HG02610 (cell line): ENCODE data around the gene COMMD9.
"Not testable (repeated sequence)": the region's sequence is repeated elsewhere in the genome, so short reads cannot be mapped to it uniquely, and the experiment has no call there.

Experiments used
- ATAC-seq: cut with Tn5 transposase; IDR thresholded peaks from one replicate; pipeline ENCODE4 v1.9.1; 2021; ENCODE audit warnings: mild to moderate bottlenecking, moderate library complexity; ENCODE audit not compliant: unreplicated experiment

COMMD9 gene

DNA sequence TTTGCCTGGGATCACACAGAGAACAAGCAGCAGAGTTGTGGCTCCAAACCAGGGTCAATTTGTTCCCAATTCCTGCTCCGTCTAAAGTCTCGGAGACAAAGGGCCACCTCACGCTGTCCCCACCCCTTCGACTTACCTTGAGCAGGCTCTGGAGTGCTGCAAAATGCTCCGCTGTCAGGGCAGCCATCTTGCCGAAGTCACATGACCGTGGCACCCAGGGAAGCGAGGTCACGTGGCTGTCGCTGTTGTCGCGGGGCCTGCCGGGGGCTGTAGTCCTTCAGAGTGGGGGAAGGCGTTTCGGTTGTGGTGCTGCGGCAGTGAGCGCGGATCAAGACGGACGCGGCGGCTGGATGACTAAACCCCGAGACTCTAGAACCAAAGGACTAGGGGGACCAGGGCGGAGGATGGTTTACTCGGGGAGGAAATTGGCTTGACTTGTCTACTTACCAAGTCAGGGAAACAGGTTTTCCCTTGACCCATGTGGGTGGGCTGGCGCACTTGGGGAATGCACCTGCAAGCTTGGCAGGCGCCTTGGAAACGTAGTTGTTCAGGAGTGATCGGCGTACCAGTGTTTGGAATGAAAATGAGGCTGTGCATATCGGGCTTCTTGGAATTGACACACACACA lies at the start of gene COMMD9:
TSS of gene COMMD9 (minus strand) at position 199 of the 627 bp plus-strand sequence. CDS start at position 187, 12 bp downstream.
- peak; percentile 98 for ATAC-seq

DNA sequence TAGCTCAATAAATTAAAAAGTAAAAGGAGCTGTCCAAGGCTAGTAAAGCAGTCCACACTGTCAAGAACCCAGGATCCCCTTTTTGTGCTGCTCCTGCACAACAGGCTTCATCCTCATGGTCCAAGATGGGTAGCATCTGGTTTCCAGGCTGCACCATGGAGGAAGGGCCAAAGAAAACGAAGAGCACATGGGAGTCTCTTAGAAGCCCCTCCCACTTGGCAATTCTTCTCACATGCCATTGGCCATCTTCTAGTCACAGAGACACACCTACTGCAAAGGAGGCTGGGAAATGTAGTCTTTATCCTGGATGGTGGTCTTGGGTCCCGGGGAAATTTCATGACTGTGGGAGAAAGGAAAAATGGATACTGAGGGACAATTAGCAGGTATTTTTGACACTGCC lies 44.7 kb upstream of the COMMD9 start:
- ATAC-seq: no peak

DNA sequence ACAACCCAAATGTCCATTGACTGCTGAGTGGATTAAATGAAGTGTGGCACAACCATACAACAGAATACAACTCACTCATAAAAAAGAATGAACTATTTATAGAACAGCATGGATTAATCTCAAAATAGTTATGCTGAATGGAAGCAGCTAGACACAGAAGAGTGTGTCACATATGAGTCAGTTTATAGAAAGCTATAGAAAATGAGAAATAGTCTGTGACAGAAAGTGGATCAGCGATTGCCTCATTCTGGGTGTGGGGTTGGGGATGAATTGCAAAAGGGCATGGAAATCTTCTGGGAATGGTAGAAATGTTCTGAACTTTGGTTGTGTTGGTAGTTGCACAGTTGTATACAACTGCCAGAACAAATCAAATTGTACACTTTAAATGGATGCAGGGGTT lies 44.2 kb upstream of the COMMD9 start:
- no peak for ATAC-seq

DNA sequence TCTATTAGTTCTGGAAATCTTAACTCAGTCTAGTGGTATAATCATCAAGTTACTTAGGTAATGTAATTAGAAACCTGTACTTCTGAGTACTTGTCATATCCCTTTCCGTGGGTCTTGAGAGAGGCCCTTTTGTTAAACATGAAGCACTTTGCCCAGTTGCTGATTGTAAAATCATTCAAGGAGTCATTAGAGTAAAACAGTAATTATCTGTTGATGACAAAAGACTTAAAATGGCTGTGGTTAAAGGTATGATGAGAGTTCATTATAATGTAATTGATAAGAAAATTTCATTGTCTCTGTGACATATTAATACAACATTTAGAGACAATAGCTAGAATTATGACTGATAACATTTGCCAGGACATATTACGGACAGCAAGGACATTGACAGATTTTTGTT lies 41.2 kb upstream of the COMMD9 start:
- no peak for ATAC-seq

DNA sequence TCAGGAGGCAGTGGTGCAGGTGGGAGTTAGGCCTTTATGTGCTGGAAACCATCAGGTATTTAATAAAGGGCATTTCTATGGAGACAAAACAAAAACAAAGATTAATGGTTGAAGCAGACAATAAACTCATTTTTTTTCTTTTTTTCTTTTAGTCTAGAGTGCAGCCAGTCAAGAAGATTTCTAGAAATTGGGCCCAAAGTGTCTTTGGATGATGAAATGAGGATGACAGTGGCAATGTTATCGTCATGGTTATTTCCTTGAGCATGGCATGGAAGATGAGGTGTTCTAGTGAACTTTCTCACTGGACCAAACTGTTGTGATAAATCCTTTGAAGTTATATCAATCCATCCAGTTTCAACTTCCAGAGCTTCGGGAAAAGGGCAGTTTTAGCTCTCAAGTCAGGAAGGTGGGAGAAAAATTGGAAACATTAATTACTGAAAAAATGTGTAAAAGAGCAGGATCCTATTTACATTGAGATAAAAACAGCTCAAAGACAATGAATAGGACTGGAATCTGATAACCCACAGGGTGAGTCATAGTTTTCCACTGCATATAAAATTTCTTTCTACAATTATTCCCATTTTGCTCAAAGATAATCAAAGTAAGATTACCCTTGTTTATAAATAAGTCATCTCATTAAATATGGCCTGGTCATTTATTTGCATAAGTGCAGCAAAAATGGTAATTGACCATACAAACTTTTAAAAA lies 39.9 kb upstream of the COMMD9 start:
- no peak for ATAC-seq

DNA sequence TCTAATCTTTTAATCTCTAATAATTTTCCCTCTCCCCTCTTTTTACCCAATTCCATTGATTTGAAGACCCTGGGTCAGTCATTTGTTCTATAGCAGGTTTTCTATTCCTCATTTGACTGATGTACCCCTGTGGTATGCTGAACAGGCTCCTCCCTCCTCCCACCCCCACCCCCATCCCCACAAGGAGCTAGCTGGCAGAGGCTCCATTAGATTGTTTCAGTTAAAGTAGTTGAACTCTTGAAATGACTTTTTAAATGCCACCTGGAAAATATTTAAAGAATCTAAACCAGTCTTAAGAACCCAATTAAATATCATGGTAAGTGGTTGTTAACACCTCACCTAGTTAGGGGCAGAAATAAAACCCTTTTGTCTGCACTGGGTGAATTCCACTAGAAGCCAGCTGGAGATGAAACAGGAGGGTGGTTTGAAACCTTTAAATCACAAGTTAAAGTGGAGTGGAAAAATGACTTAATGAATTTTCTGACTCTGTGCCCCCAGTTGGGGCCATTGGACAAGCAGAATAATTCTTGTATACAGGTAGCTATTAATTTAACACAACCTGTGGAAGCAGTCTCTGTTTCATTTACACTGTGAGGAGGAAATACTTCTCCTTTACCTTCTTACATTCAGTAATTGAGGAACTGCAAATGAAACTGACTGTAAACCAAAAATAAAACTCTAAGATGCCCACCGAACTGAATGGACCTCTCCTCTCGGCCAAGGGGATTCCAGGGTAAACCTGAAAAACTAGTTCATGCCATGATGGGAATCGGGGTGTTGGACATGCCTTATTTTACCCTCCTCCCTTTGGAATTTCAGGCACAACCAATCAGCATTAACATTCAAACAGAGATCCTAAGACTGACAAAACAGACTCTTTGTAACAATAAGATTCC lies 37.5 kb upstream of the COMMD9 start:
- ATAC-seq: peak; percentile 62

DNA sequence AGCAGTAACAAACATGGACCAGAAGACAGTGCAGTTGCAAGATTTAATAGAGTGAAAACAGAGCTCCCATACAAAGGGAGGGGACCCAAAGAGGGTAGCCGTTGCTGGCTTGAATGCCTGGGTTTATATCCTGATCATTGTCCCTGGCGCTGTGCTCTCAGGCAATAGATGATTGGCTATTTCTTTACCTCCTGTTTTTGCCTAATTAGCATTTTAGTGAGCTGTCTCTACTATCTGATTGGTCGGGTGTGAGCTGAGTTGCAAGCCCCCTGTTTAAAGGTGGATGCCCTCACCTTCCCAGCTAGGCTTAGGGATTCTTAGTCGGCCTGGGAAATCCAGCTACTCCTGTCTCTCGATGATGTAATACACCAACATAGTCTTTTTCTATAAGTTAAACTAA lies 36.2 kb upstream of the COMMD9 start:
- not testable (repeated sequence) for ATAC-seq

DNA sequence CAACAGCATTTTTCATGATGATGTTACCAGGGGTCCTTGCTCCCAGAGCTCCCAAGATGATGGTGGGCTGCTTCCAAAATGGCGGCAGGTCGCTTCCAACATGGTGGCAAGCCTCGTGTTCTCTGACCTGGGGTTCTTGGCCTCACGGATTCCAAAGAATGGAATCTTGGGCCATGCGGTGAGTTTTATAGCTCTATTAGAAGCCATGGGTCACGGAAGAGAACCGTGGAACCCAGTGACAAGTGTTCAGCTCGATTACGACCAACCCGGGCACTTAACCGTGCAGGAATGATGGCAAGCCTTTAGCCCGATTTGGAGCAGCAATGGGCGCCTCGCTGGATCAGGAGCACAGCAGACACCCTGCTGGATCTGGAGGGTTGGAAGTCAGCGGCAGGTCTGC lies 35.7 kb upstream of the COMMD9 start:
- not testable (repeated sequence) for ATAC-seq

DNA sequence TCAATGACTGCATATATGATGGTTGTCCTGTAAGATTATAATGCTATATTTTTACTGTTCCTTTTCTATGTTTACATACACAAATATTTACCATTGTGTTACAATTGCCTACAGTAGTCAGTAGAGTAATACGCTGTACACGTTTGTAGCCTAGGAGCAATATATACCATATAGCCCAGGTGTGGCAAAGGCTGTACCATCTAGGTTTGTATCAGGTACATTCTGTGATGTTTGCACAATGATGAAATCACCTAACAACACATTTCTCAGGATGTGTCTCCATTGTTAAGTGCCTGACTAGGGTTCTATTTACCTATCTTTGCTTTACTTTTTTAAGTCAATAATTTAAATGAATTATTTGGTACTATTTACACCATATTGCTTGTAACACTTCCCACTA lies 28.8 kb upstream of the COMMD9 start:
- no peak for ATAC-seq

DNA sequence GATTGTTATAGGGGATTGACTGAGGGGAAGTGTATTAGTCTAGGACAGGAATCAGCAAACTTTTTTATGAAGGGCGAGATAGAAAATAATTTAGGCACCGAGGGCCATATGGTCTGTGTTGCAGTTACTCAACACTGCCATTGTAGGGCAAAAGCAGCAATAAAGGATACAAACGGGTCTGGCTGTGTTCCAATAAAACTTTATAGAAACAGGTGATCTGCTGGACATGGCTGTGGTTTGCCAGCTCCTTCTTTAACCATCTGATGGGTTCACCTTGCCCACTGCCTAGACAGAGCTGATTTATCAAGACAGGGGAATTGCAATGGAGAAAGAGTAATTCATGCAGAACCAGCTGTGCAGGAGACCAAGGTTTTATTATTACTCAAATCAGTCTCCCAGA lies 26.8 kb upstream of the COMMD9 start:
- no peak for ATAC-seq

DNA sequence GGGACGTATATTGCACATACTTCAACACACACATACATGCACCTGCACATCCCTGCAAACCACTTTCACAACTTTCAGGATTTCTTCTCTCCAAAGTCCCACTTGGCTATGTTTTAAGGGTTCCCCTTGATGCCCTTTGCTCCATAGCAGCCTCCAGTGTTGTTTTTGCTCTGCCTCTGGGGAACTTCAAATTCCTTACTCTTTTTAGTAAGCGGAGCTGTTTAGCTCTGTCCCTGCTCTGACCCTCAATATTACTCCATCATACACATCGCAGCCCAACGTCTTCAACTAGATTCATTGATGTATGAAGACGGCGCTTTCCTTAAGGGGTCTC lies 25.2 kb upstream of the COMMD9 start:
- ATAC-seq: no peak

DNA sequence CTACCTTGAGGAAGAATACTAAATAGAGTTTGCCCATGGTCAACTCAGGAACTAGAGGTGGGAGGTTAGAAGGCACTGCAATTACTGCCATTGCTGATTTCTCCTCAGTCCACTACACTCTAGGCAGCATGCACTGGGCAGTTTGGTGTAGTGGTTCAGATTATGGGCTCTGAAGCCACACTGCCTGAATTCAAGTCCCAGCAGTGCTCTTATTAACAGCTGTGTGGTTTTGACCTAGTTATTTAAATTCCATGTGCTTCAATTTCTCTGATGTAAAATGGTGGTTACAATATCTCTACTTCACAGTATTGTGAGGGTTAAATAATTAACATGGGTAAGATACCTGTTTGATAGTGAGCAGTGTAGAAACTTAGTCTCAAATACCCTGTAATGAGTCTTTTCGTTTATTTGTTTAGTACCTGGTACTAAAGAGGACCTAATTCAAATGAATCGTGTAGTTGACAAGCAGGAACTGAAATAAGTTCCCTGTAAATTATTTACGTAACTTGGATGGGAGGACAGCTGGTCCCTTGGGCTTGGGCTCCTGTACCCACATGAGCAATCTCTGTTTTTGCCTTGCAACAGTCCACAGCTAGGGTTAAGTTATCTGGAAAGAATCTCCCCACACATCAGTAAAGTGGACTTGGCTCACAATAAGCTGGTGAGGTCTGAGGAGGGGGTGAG lies 24.7 kb upstream of the COMMD9 start:
- ATAC-seq: no peak

DNA sequence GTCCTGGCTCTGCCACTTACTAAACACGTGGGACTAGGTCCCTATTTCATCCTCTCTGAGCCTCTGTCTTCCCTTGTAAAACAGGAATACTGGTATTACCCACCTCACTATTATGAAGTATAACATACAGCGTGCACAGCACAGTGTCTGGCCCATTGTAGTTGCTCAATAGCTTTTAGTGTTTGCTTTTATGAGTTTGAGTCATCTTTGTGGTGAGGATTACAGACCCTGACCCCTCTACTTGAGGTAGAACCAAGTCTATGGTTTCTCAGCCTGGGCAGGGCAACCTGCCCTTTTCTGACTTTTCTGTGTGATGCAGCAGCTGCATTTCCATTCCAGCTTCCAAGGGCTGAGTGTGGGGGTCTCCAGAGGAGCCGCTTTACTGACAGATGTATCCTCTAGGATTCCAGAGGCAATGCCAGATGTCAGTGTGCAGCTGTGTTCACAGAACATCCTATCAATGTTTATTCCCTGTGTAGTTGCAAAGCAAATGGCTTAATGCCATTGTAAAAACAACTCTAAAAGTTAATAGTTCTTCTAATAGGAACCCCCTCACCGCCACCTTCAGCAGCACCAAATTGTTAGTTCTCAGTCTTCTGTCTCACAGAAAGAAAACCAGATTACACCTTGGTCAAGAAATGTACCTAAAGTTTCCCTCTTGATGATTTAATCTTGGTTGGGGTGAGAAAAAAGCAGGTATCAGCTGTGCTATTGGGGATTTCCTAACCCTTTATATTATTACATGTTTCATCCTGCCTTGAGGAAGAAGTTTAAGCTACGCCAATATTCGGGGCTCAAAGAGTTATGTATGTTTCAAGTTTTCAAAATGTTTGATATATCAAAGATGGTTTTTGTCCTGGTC lies 23.6 kb upstream of the COMMD9 start:
- no peak for ATAC-seq

DNA sequence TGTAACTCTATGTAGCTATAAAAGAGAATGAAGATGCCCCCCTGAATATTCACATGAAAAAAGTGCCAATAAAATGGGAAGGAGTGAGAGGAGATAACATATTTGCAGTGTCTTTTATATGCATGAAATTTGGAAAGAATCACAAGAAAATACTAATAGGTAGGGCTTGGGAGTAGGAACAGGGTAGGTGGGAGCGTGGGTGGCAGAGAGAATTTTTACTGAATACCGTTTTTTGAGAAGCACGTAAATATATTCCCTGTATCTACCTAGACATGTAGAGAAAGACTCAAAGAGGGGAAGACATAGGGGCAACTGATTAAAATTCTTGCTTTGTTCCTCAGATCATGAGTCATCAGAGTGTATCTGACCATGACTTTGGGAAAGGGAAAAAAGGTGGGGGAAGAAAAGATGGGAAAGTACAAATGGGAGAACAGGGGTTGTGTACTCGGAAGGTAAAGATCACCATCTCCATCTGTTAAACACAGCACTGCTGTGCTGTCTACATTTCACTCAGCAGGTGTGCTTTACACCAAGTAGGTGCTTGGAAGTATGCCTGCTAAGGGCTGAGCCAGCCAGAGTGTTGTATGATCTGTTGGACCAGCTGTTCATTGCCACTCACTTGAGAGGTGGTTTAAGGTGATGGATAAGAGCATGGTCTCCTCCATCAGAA lies 22.8 kb upstream of the COMMD9 start:
- ATAC-seq: no peak

DNA sequence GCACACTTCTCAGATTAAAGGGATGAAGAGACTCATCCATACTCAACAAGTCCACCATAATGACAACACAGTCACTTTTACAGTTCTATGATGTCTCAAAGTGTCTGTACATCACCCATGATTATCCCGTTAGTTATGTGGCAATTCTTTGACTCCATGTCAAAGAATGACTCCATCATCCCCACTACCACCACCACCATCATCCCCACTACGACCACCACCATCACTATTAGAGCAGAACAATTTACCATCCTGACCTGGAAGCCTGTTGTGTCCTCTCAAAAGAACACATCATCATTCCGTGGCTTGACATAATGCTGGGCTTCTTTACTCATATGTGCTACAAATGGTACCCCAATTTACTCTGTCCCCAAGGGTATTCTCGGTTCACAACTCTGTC lies 20.6 kb upstream of the COMMD9 start:
- no peak for ATAC-seq

DNA sequence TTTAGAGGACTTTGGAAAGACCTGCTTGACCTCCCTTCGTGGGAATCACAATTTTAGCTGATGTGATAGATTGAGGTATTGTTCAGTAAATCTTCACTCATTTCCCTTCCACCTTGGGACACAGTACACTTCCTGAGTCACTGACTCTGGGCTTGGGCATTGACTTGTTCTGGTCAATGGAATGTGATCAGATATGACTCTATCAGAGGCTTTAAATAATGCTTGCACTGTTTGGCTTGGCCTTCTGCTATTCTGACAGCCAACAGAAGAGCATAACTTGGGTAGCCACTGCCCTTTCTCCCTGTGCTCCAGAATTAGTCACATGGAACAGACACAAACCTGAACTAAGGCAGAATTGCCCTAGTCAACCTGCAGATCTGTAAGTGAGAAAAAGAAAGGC lies 19.4 kb upstream of the COMMD9 start:
- no peak for ATAC-seq

DNA sequence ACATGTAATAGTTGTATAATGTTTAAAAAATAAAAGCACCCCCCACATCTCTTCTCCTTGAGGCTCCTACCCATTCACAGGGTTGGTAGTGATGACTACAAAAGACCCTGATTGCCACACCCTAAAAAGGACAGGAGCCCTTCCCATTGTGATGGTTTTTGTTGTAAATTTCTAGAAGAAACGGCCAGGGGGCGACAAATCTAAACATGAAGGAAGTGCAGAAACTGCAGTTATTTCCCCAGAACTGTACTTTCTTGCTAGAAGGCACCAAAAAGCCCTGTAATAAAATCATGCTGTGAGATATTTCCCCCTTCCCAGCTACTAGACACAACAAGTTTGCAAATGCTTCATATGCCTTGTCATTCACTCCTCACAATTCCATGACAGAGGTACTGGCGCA lies 17.7 kb upstream of the COMMD9 start:
- ATAC-seq: no peak

DNA sequence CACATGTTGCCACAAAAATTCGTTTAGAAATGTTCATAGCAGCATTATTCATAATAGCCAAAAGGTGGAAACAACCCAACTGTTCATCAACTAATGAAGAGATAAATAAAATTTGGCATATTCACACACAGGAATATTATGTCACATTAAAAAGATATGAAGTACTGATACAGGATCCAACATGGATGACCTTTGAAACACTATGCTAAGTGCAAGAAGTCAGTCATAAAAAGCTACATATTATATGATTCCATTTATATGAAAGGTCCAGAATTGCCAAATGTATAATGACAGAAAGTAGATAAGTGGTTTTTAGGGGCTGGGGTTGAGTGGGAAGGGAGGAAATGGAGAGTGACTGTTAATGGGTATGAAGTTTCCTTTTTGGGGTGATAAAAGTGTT lies 15.8 kb upstream of the COMMD9 start:
- ATAC-seq: no peak

DNA sequence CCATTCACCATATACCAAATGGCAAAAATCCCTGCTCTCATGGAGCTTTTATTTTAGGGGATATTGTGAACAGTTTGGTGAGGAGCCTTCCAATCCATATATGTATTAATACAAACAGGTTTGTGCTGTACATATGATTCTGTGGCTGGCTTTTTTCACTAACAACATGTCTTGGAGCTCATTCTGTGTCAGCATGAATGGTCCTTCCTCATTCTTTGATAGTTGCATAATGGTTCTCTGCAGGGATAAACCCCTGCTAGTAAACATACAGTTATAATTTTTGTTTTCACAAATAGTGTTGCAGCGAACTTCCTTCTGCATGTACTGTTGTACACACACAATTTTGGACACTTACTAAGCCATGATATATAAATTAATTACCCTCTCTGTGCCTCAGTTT lies 15.1 kb upstream of the COMMD9 start:
- ATAC-seq: no peak

DNA sequence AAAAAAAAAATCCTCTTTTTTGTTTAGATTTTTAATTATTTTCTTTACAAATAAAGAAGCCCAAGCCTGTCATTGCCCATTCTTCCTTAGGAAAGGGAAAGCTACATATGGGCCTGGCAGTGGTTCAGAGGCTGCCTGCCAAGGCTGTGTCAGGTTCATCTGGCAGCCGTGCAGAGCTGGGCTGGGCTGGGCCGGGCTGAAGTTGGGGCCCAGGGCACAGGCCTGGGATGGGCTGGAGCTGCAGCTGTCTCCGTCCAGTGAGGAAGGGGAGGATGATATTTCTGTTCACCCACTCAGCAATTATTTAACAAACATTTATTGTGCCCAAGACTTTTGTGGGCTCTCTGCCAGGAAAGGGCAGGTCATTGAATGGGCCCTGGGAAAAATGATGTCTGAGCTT lies 11.4 kb upstream of the COMMD9 start:
- no peak for ATAC-seq
